GM19395 (cell line): Measurements from ENCODE around the gene TMPRSS9.
"Not testable (repeated sequence)": the region's sequence is repeated elsewhere in the genome, so short reads cannot be mapped to it uniquely, and the experiment has no call there.

Source experiments
- ATAC-seq: cut with Tn5 transposase; IDR thresholded peaks from one replicate; pipeline ENCODE4 v1.9.1; 2021; ENCODE audit warnings: mild to moderate bottlenecking, moderate library complexity; ENCODE audit not compliant: unreplicated experiment

Gene TMPRSS9

GRCh38 chr19:2454962-2455850, 95.1 kb downstream of the TMPRSS9 start:
- no peak for ATAC-seq

DNA sequence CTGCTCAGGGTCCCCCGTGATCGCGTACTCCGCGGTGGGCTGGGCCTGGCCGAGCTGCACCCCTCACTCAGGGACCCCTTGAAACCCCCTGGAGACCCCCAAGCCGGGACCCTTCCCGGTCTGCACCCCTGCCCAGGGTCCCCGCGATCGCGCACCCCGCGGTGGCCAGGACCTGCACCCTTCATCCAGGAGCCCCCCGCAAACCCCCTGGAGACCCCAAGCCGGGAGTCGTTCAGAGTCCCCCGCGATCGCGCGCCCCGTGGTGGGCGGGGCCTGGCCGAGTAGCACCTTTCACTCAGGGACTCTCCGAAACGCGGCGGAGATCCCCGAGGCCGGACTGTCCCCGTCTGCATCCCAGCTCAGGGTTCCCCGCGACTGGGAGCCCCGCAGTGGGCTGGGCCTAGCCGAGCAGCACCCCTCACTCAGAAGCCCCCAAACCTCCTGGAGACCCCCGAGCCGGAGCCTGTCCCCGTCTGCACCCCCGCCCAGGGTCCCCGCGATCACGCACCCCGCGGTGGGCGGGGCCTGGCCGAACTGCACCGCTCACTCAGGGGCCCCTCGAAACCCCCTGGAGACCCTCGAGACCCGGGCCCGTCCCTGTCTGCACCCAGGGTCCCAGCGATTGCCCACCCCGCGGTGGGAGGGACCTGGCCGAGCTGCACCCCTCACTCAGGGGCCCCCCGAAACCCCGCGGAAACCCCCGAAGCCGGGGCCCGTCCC, 95.9 kb downstream of the TMPRSS9 start:
- peak; percentile 29 for ATAC-seq

- no peak for ATAC-seq
Observed at GRCh38 chr19:2457394-2458037, 97.5 kb downstream of the TMPRSS9 start.

DNA sequence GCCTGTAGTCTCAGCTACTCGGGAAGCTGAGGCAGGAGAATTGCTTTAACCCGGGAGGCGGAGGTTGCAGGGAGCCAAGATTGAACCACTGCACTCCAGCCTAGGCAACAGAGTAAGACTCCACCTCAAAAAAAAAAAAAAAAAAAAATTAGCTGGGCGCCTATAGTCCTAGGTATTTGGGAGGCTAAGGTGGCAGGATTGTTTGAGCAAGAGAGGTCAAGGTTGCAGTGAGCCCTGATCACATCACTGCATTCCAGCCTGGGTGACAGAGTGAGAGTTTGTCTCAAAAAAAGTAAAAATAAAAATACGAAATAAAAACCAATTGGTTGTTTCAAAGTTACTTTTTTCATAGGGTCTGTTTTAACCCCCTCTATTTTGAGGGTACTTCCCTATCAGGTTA, 98.0 kb downstream of the TMPRSS9 start:
- no peak for ATAC-seq

GRCh38 chr19:2458776-2459175, 98.7 kb downstream of the TMPRSS9 start:
- not testable (repeated sequence) for ATAC-seq

- no peak for ATAC-seq
Observed at GRCh38 chr19:2460245-2460644, 100.2 kb downstream of the TMPRSS9 start.

- no peak for ATAC-seq
Observed at GRCh38 chr19:2461751-2462634, 101.9 kb downstream of the TMPRSS9 start.

GRCh38 chr19:2462635-2463421, 102.8 kb downstream of the TMPRSS9 start:
- no peak for ATAC-seq

DNA sequence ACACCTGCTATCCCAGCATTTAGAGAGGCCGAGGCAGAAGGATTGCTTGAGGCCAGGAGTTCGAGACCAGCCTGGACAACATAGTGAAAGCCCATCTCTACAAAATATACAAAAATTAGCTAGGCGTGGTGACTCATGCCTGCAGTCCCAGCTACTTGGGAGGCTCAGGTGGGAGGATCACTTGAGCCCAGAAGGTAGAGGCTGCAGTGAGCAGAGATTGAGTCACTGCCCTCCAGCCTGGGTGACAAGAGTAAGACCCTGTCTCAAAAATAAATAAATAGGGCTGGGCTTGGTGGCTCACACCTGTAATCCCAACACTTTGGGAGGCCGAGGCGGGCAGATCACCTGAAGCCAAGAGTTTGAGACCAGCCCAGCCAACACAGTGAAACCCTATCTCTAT, 103.6 kb downstream of the TMPRSS9 start:
- ATAC-seq, result not testable (repeated sequence)

GRCh38 chr19:2464389-2464788, 104.3 kb downstream of the TMPRSS9 start:
- no peak for ATAC-seq

DNA sequence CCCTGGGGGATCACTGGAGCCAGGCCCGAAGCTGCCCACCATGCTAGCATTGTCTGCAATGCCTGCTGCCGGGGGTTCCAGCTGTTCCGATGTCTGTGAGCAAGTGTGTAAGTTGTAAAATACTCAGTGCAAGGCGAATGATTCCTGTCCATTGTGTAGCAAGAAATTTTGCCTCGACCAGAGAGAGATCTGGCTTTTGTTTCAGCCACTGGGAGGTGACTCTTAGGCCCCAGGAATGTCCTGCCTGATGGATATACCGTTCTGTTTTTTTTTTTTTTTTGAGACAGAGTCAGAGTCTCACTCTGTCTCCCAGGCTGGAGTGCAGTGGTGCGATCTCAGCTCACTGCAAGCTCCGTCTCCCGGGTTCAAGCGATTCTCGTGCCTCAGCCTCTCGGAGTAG, 108.5 kb downstream of the TMPRSS9 start:
- ATAC-seq, result no peak

DNA sequence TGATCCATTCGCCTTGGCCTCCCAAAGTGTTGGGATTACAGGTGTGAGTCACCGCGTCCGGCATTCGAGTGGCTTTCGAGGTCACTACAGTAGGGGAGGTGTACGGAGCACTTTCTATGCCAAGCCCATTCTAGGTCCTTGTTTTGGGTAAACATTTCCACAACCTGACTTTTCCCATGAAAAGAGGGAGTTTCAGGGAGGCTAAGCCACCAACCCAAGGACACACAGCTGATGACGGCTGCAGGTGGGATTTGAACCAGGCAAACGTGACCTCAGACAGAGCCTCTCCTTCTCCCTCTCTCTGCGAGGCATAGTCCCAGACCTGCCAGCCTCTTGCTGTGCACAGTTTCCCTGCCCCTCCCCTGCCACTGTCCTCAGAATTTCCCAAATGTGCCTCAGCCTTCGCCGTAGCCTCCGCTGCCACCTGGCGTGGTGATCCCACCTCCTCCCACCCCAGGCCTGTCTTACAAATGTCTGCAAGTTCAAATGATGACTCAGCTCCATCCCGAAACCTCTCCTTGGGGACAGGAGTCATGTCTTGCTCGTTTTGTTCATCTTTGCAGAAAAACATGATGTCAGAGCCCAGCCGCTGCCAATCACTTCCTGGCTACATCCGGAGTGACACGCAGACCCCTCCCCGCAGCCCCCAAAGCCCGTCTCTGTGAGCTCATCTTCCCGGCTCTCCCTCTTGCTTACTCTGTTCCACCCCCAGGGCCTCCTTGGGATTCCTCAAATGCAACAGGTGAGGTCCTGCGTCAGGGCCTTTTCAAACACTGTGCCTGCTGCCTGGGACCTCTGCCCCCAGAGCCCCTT, 109.2 kb downstream of the TMPRSS9 start:
- no peak for ATAC-seq

GRCh38 chr19:2469915-2470200, 109.8 kb downstream of the TMPRSS9 start:
- not testable (repeated sequence) for ATAC-seq

GRCh38 chr19:2474232-2475017, 114.4 kb downstream of the TMPRSS9 start:
- peak; percentile 36 for ATAC-seq

DNA sequence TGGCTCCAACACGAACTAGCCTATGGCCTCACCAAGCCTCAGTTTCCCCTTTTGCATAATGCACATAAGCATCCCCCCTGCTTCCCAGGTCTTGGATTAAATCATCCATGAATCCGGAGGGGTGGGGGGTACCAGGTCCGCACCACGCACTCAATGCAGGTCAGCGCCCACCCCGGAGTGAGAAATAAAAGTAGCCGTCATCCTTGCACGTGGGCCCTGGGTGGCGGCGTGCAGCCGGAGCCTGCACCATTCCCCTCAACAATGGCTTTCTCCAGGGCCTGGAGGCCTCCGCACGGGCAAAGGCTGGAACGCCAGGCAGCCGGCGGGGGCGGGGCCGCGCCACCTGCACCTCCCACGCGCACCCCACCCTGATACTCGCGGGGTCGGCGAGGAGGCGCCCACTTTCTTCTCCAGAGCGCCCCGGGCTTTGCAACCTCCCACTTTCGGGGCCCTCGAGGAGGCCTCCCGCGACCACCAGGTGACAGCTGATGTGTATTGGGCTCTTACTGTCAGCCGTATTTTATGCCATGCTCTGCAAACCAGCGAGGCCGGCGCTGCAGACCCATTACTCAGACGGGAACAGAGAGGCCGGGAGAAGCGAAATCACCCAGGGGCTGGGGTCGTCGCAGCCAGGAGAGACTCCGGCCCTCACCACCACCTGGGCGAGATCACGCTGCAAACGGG, 115.1 kb downstream of the TMPRSS9 start:
- ATAC-seq, result peak; percentile 13
